Fibroblast of skin of back (primary cell): ENCODE data around the gene CARMIL1.
A peak's percentile ranks its signal among the peaks of the same experiment; 100 is the strongest.
"Not testable (repeated sequence)": the region's sequence is repeated elsewhere in the genome, so short reads cannot be mapped to it uniquely, and the experiment has no call there.

Experiments
- DNase-seq: peaks from one replicate; pipeline ENCODE4 v3.0.0-alpha.2; 2013

CARMIL1 gene

GRCh38 chr6:25411316-25411950 is 132.3 kb downstream of the CARMIL1 start:
- no peak for DNase-seq

GRCh38 chr6:25413207-25413905 is 134.2 kb downstream of the CARMIL1 start:
- DNase-seq: peak; percentile 43

- no peak for DNase-seq
These were observed 135.0 kb downstream of the CARMIL1 start for GRCh38 chr6:25414168-25414567.

GRCh38 chr6:25414755-25415154 is 135.6 kb downstream of the CARMIL1 start:
- no peak for DNase-seq

- no peak for DNase-seq
These were observed 136.1 kb downstream of the CARMIL1 start for GRCh38 chr6:25415274-25415673.

- DNase-seq: no peak
These were observed 136.5 kb downstream of the CARMIL1 start for GRCh38 chr6:25415701-25416100.

- no peak for DNase-seq
These were observed 138.0 kb downstream of the CARMIL1 start for GRCh38 chr6:25417046-25417605.

- peak; percentile 31 for DNase-seq
These were observed 139.4 kb downstream of the CARMIL1 start for GRCh38 chr6:25418454-25419052.

GRCh38 chr6:25419879-25420278 is 140.7 kb downstream of the CARMIL1 start:
- no peak for DNase-seq

GRCh38 chr6:25423358-25423757 is 144.2 kb downstream of the CARMIL1 start:
- DNase-seq: no peak

GRCh38 chr6:25424303-25424702 is 145.1 kb downstream of the CARMIL1 start:
- no peak for DNase-seq

GRCh38 chr6:25427549-25427948 is 148.4 kb downstream of the CARMIL1 start:
- DNase-seq: no peak

- DNase-seq: no peak
These were observed 149.7 kb downstream of the CARMIL1 start for GRCh38 chr6:25428758-25429317.

GRCh38 chr6:25431306-25431974 is 152.3 kb downstream of the CARMIL1 start:
- no peak for DNase-seq

- DNase-seq: no peak
These were observed 152.8 kb downstream of the CARMIL1 start for GRCh38 chr6:25431975-25432307.

- no peak for DNase-seq
These were observed 155.7 kb downstream of the CARMIL1 start for GRCh38 chr6:25434921-25435320.

- no peak for DNase-seq
These were observed 156.3 kb downstream of the CARMIL1 start for GRCh38 chr6:25435416-25435985.

GRCh38 chr6:25436760-25437159 is 157.6 kb downstream of the CARMIL1 start:
- DNase-seq: no peak

- no peak for DNase-seq
These were observed 160.2 kb downstream of the CARMIL1 start for GRCh38 chr6:25439368-25439767.

GRCh38 chr6:25441663-25442270 is 162.6 kb downstream of the CARMIL1 start:
- DNase-seq: no peak

GRCh38 chr6:25442898-25443297 is 163.7 kb downstream of the CARMIL1 start:
- DNase-seq: no peak

- not testable (repeated sequence) for DNase-seq
These were observed 165.3 kb downstream of the CARMIL1 start for GRCh38 chr6:25444521-25444920.
